K562 treated with DMSO at 1 percent for 12 hours (cell line): Measurements from ENCODE around the gene ENPEP. TPM values are rescaled to one million over a fixed set of nuclear protein-coding genes. Genes with fewer than 3 reads are reported as not detected.

Experiments
- total RNA-seq: library from RNA; unstranded; fragments of 300-600 nt; gene quantifications from 2 replicates; pipeline ENCODE4 v1.2.3, GENCODE V29; 2022; ENCODE audit not compliant: insufficient read depth

The ENPEP gene
- 0.10 and 0.86 TPM in 2 replicates for total RNA-seq

GRCh38 chr4:110475881-110476818, at the start of gene ENPEP:
Gene ENPEP, plus strand, starts transcription at chr4:110476155. Its CDS starts 260 bp downstream, at chr4:110476415.

Other genes with a start within 250 kb of the ENPEP start
- not detected in 2 replicates for gene PITX2, start 146.9 kb downstream of the ENPEP start, total RNA-seq